GM23338 (cell line): ENCODE results near the gene MEI1. TPM values are rescaled to one million over a fixed set of nuclear protein-coding genes. Genes with fewer than 3 reads are reported as not detected.

ENCODE experiments used
- EZH2phosphoT487 ChIP-seq: fragments of 200-600 bp; sonication (generic); IDR thresholded peaks from one replicate; pipeline ENCODE4 v1.8.1; 2018; ENCODE audit warnings: antibody characterized with exemption; ENCODE audit not compliant: unreplicated experiment
- JUNB ChIP-seq: IDR thresholded peaks from one replicate; pipeline ENCODE4 v1.6.1; 2016; ENCODE audit warnings: antibody characterized with exemption; ENCODE audit not compliant: unreplicated experiment
- NANOG ChIP-seq: IDR thresholded peaks from 2 replicates; pipeline ENCODE4 v1.6.1; 2016; ENCODE audit warnings: antibody characterized with exemption, borderline replicate concordance
- POLR2AphosphoS5 ChIP-seq: IDR thresholded peaks from 2 replicates; pipeline ENCODE4 v1.6.1; 2016; ENCODE audit warnings: antibody characterized with exemption, low read depth
- ZNF114 ChIP-seq: fragments of 250-450 bp; sonication (Bioruptor Pico); IDR thresholded peaks from 2 replicates; pipeline ENCODE4 v1.5.0; 2020; ENCODE audit warnings: mild to moderate bottlenecking, moderate library complexity
- ZNF331 ChIP-seq: fragments of 250-450 bp; sonication (Bioruptor Pico); IDR thresholded peaks from 2 replicates; pipeline ENCODE4 v1.5.0; 2020; ENCODE audit warnings: low read depth, mild to moderate bottlenecking, moderate library complexity
- polyA plus RNA-seq: library from polyadenylated mRNA; unstranded; fragments of >200 nt; fragmentation: Nextera tagmentation; extraction: Ambion mirVana; gene quantifications from 2 replicates; pipeline ENCODE4 v1.2.1, GENCODE V29; 2016
- total RNA-seq: library from RNA; depleted of rRNA; stranded (reverse); fragments of >200 nt; shearing (Covaris generic); gene quantifications from 2 replicates; pipeline ENCODE4 v1.2.3, GENCODE V29; 2014
- TF ChIP-seq, protein P1 (sequence below): fragments of 250-450 bp; sonication (Bioruptor Pico); IDR thresholded peaks from 2 replicates; pipeline ENCODE4 v1.5.0; 2020; ENCODE audit warnings: mild to moderate bottlenecking, moderate library complexity
- TF ChIP-seq, protein P2 (sequence below), 2 experiments: fragments of 200-600 bp in 1 of 2; sonication (generic) in 1 of 2; conservative IDR thresholded peaks; 2 replicates each; pipeline versions ENCODE4 v1.5.1 to v1.6.1; 2016 to 2017; ENCODE audit warnings: antibody characterized with exemption in 2 of 2, low read depth in 2 of 2, mild to moderate bottlenecking in 2 of 2, moderate library complexity in 1 of 2
- TF ChIP-seq, protein P3 (sequence below): IDR thresholded peaks from 2 replicates; pipeline ENCODE4 v1.6.1; 2016; ENCODE audit warnings: antibody characterized with exemption

MEI1 gene
- total and polyA plus RNA-seq, 2 experiments from 2014 or later, result 0.28 to 0.87 TPM

DNA sequence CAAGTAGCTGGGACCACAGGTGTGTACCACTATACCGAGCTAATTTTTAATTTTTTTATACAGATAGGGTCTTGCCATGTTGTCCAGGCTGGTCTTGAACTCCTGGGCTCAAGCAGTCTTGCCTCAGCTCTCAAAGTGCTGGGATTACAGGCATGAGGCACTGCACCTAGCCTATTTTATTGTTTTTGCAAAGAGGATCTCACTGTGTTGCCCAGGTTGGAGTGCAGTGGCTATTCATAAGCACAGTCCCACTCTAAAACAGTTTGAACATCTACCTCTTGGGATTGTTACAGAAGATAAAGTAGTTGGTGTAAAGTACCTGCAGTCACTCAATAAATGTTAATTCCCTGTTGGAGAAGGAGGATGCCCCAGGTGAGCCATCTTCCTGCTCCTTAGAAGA is 49.1 kb upstream of the MEI1 start (continued):
- TF ChIP-seq, protein P1, sequence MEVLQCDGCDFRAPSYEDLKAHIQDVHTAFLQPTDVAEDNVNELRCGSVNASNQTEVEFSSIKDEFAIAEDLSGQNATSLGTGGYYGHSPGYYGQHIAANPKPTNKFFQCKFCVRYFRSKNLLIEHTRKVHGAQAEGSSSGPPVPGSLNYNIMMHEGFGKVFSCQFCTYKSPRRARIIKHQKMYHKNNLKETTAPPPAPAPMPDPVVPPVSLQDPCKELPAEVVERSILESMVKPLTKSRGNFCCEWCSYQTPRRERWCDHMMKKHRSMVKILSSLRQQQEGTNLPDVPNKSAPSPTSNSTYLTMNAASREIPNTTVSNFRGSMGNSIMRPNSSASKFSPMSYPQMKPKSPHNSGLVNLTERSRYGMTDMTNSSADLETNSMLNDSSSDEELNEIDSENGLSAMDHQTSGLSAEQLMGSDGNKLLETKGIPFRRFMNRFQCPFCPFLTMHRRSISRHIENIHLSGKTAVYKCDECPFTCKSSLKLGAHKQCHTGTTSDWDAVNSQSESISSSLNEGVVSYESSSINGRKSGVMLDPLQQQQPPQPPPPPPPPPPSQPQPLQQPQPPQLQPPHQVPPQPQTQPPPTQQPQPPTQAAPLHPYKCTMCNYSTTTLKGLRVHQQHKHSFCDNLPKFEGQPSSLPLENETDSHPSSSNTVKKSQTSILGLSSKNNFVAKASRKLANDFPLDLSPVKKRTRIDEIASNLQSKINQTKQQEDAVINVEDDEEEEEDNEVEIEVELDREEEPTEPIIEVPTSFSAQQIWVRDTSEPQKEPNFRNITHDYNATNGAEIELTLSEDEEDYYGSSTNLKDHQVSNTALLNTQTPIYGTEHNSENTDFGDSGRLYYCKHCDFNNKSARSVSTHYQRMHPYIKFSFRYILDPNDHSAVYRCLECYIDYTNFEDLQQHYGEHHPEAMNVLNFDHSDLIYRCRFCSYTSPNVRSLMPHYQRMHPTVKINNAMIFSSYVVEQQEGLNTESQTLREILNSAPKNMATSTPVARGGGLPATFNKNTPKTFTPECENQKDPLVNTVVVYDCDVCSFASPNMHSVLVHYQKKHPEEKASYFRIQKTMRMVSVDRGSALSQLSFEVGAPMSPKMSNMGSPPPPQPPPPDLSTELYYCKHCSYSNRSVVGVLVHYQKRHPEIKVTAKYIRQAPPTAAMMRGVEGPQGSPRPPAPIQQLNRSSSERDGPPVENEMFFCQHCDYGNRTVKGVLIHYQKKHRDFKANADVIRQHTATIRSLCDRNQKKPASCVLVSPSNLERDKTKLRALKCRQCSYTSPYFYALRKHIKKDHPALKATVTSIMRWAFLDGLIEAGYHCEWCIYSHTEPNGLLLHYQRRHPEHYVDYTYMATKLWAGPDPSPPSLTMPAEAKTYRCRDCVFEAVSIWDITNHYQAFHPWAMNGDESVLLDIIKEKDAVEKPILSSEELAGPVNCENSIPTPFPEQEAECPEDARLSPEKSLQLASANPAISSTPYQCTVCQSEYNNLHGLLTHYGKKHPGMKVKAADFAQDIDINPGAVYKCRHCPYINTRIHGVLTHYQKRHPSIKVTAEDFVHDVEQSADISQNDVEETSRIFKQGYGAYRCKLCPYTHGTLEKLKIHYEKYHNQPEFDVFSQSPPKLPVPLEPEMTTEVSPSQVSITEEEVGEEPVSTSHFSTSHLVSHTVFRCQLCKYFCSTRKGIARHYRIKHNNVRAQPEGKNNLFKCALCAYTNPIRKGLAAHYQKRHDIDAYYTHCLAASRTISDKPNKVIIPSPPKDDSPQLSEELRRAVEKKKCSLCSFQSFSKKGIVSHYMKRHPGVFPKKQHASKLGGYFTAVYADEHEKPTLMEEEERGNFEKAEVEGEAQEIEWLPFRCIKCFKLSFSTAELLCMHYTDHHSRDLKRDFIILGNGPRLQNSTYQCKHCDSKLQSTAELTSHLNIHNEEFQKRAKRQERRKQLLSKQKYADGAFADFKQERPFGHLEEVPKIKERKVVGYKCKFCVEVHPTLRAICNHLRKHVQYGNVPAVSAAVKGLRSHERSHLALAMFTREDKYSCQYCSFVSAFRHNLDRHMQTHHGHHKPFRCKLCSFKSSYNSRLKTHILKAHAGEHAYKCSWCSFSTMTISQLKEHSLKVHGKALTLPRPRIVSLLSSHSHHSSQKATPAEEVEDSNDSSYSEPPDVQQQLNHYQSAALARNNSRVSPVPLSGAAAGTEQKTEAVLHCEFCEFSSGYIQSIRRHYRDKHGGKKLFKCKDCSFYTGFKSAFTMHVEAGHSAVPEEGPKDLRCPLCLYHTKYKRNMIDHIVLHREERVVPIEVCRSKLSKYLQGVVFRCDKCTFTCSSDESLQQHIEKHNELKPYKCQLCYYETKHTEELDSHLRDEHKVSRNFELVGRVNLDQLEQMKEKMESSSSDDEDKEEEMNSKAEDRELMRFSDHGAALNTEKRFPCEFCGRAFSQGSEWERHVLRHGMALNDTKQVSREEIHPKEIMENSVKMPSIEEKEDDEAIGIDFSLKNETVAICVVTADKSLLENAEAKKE (CRISPR knock-in tag), result no peak
- TF ChIP-seq NANOG, result no peak
- TF ChIP-seq, protein P2, sequence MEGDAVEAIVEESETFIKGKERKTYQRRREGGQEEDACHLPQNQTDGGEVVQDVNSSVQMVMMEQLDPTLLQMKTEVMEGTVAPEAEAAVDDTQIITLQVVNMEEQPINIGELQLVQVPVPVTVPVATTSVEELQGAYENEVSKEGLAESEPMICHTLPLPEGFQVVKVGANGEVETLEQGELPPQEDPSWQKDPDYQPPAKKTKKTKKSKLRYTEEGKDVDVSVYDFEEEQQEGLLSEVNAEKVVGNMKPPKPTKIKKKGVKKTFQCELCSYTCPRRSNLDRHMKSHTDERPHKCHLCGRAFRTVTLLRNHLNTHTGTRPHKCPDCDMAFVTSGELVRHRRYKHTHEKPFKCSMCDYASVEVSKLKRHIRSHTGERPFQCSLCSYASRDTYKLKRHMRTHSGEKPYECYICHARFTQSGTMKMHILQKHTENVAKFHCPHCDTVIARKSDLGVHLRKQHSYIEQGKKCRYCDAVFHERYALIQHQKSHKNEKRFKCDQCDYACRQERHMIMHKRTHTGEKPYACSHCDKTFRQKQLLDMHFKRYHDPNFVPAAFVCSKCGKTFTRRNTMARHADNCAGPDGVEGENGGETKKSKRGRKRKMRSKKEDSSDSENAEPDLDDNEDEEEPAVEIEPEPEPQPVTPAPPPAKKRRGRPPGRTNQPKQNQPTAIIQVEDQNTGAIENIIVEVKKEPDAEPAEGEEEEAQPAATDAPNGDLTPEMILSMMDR (conservative IDR thresholded peaks at IDR 0.05; ENCODE audit: low read depth in 2 of 2), result no peak
- no peak for TF ChIP-seq ZNF114 (CRISPR knock-in tag)
- no peak for TF ChIP-seq JUNB
- no peak for TF ChIP-seq ZNF331 (CRISPR knock-in tag)
- no peak for TF ChIP-seq POLR2AphosphoS5
- TF ChIP-seq, protein P3, sequence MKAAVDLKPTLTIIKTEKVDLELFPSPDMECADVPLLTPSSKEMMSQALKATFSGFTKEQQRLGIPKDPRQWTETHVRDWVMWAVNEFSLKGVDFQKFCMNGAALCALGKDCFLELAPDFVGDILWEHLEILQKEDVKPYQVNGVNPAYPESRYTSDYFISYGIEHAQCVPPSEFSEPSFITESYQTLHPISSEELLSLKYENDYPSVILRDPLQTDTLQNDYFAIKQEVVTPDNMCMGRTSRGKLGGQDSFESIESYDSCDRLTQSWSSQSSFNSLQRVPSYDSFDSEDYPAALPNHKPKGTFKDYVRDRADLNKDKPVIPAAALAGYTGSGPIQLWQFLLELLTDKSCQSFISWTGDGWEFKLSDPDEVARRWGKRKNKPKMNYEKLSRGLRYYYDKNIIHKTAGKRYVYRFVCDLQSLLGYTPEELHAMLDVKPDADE, result no peak
- no peak for TF ChIP-seq EZH2phosphoT487
